ENCODE results near the gene STX2. TPM values are rescaled to one million over a fixed set of nuclear protein-coding genes. Genes with fewer than 3 reads are reported as not detected.
"Not testable (repeated sequence)": the region's sequence is repeated elsewhere in the genome, so short reads cannot be mapped to it uniquely, and the experiment has no call there.

The STX2 gene
- total and polyA plus RNA-seq, 2 donors (not counting 3 experiments of a cell fraction or from before 2014, with no cell fraction given), result 26.2 to 32.6 TPM

GRCh38 chr12:130863298-130863697, 24.2 kb upstream of the STX2 start:
- no peak overlapping the region for H3K4me2 ChIP-seq (ENCODE audit: insufficient read depth, low read length)
- DNase-seq (ENCODE audit: low read depth, low spot score) (no peak), FAIRE-seq (no peak)
- no peaks in the 10 kb centered on the region for H3K9me3 ChIP-seq (replicated peaks; ENCODE audit: control insufficient read depth, insufficient read depth, low read length)
- H3K9me1 ChIP-seq (replicated peaks; ENCODE audit: control insufficient read depth, extremely low read depth, insufficient read depth, low read length), result no peaks in the 10 kb centered on the region
- dilution Hi-C loops (cut with MboI; ENCODE audit: extremely low pct_ligation_motif_present, low sequenced_read_pairs) (no loop called here), intact Hi-C loops (cut with micrococcal nuclease) (no loop called here)
- BruUV-seq (replicated peaks), result no TSS peak
- no peaks in the 10 kb centered on the region for H3K27me3 ChIP-seq (ENCODE audit: control insufficient read depth in 2 of 2, insufficient read depth in 2 of 2, low read length in 2 of 2)
- H3K9ac ChIP-seq (replicated peaks; ENCODE audit: extremely low read depth, insufficient read depth, low read length), result no peak overlapping the region
- ChIA-PET CTCF (no interaction called here), POLR2A (no interaction called here)
- no peak overlapping the region for H3K27ac ChIP-seq (ENCODE audit: insufficient read depth, low read depth, low read length)
- H2AFZ ChIP-seq (ENCODE audit: low read depth, low read length), result no peak overlapping the region
- H3K79me2 ChIP-seq (ENCODE audit: control insufficient read depth, insufficient read depth, low read length), result no peaks in the 10 kb centered on the region
- no peak overlapping the region for H3K4me3 ChIP-seq (replicated peaks in 1 of 3; ENCODE audit: insufficient read depth in 1 of 3, low read depth in 1 of 3, low read length in 3 of 3)
- H4K20me1 ChIP-seq (replicated peaks; ENCODE audit: control insufficient read depth, extremely low read depth, insufficient read depth, low read length), result no peaks in the 10 kb centered on the region
- TF ChIP-seq CTCF (IDR thresholded peaks at IDR 0.05; ENCODE audit: extremely low read depth in 1 of 2, insufficient read depth in 1 of 2, low read depth in 1 of 2, low read length in 2 of 2) (no peak), POLR2A (IDR thresholded peaks at IDR 0.05; ENCODE audit: low read depth, low read length) (no peak), EZH2 (IDR thresholded peaks at IDR 0.05; ENCODE audit: borderline replicate concordance, low read depth, low read length, severe bottlenecking) (no peak)
- no peaks in the 10 kb centered on the region for H3K36me3 ChIP-seq (ENCODE audit: control insufficient read depth in 2 of 2, extremely low read depth in 1 of 2, insufficient read depth in 2 of 2, low read length in 2 of 2)
- H3K4me1 ChIP-seq (ENCODE audit: control insufficient read depth, extremely low read depth, insufficient read depth, low read length), result no peaks in the 10 kb centered on the region

GRCh38 chr12:130862771-130863170, 23.7 kb upstream of the STX2 start:
- dilution Hi-C loops (cut with MboI; ENCODE audit: extremely low pct_ligation_motif_present, low sequenced_read_pairs); H2AFZ ChIP-seq (ENCODE audit: low read depth, low read length); H3K9me3 ChIP-seq (replicated peaks; ENCODE audit: control insufficient read depth, insufficient read depth, low read length); POLR2A ChIA-PET; intact Hi-C loops (cut with micrococcal nuclease); CTCF ChIA-PET; H3K9me1 ChIP-seq (replicated peaks; ENCODE audit: control insufficient read depth, extremely low read depth, insufficient read depth, low read length); H3K27ac ChIP-seq (ENCODE audit: insufficient read depth, low read depth, low read length); BruUV-seq (replicated peaks); H3K4me1 ChIP-seq (ENCODE audit: control insufficient read depth, extremely low read depth, insufficient read depth, low read length); H3K79me2 ChIP-seq (ENCODE audit: control insufficient read depth, insufficient read depth, low read length); H3K9ac ChIP-seq (replicated peaks; ENCODE audit: extremely low read depth, insufficient read depth, low read length); H4K20me1 ChIP-seq (replicated peaks; ENCODE audit: control insufficient read depth, extremely low read depth, insufficient read depth, low read length); FAIRE-seq; H3K4me2 ChIP-seq (ENCODE audit: insufficient read depth, low read length); DNase-seq (ENCODE audit: low read depth, low spot score); H3K36me3 ChIP-seq (ENCODE audit: control insufficient read depth in 2 of 2, extremely low read depth in 1 of 2, insufficient read depth in 2 of 2, low read length in 2 of 2); H3K27me3 ChIP-seq (ENCODE audit: control insufficient read depth in 2 of 2, insufficient read depth in 2 of 2, low read length in 2 of 2); H3K4me3 ChIP-seq (replicated peaks in 1 of 3; ENCODE audit: insufficient read depth in 1 of 3, low read depth in 1 of 3, low read length in 3 of 3): not testable (repeated sequence)
